ENCODE data around the gene EFCAB6. TPM values are rescaled to one million over a fixed set of nuclear protein-coding genes. Genes with fewer than 3 reads are reported as not detected.

EFCAB6 gene
- total and polyA plus RNA-seq, 10 of the 15 experiments (the other 5 are each of a cell fraction or from before 2014, with no cell fraction given), result 0.05 to 0.42 (median 0.19) TPM

GRCh38 chr22:43859621-43860020 lies 47.5 kb upstream of the EFCAB6 start:
- FAIRE-seq (no peak), ATAC-seq (no peak), DNase-seq (ENCODE audit: low read depth, low spot score) (no peak)
- in situ Hi-C loops (cut with MboI), result no loop called here
- H3K79me2 ChIP-seq (ENCODE audit: control insufficient read depth, insufficient read depth, low read length), result no peaks in the 10 kb centered on the region
- ChIA-PET RAD21 (ENCODE audit: unreplicated experiment) (no interaction called here), POLR2A (no interaction called here), CTCF (no interaction called here), SMC1A (ENCODE audit: uncharacterized antibody, unreplicated experiment) (no interaction called here)
- no peaks in the 10 kb centered on the region for H4K20me1 ChIP-seq (ENCODE audit: control insufficient read depth, insufficient read depth)
- H3K9ac ChIP-seq (ENCODE audit: control insufficient read depth, insufficient read depth, low read length), result no peak overlapping the region
- BruUV-seq (replicated peaks), result no TSS peak
- H3K9me3 ChIP-seq (replicated peaks; ENCODE audit: control insufficient read depth, insufficient read depth, low read length), result no peaks in the 10 kb centered on the region
- H3K36me3 ChIP-seq (ENCODE audit: control insufficient read depth in 2 of 2, insufficient read depth in 2 of 2, low read length in 1 of 2), result no peaks in the 10 kb centered on the region
- no peaks in the 10 kb centered on the region for H3K4me1 ChIP-seq (ENCODE audit: control insufficient read depth, insufficient read depth, low read length)
- no peaks in the 10 kb centered on the region; a peak in 1 of 4 replicates for H3K27me3 ChIP-seq (replicated peaks in 1 of 2; ENCODE audit: control insufficient read depth in 2 of 2, insufficient read depth in 2 of 2, low read length in 1 of 2)
- TF ChIP-seq IRF4 (IDR thresholded peaks at IDR 0.05; ENCODE audit: low read depth, low read length), result no peak
- no peak for TF ChIP-seq SIX5 (IDR thresholded peaks at IDR 0.05; ENCODE audit: low read depth, low read length, severe bottlenecking)
- TF ChIP-seq REST (IDR thresholded peaks at IDR 0.05; ENCODE audit: low read depth, low read length), result no peak
- TF ChIP-seq POLR2AphosphoS2 (IDR thresholded peaks at IDR 0.05; ENCODE audit: low read depth, low read length), result no peak
- no peak for TF ChIP-seq CHD2 (IDR thresholded peaks at IDR 0.05; ENCODE audit: borderline replicate concordance, low read depth, low read length)
- no peak for TF ChIP-seq CREM (IDR thresholded peaks at IDR 0.05; ENCODE audit: low read depth)
- no peak for TF ChIP-seq HCFC1 (IDR thresholded peaks at IDR 0.05; ENCODE audit: low read length)
- no peak for TF ChIP-seq TCF3 (IDR thresholded peaks at IDR 0.05; ENCODE audit: borderline replicate concordance, insufficient read depth, low read depth, low read length)
- TF ChIP-seq BHLHE40 (IDR thresholded peaks at IDR 0.05; ENCODE audit: borderline replicate concordance in 1 of 2, low read depth in 2 of 2, low read length in 1 of 2), result no peak
- no peak for TF ChIP-seq ZNF207 (IDR thresholded peaks at IDR 0.05; ENCODE audit: borderline replicate concordance)
- TF ChIP-seq STAT1 (conservative IDR thresholded peaks at IDR 0.05), result no peak
- no peak for TF ChIP-seq BACH1 (IDR thresholded peaks at IDR 0.05; ENCODE audit: borderline replicate concordance)
- TF ChIP-seq, protein P1, sequence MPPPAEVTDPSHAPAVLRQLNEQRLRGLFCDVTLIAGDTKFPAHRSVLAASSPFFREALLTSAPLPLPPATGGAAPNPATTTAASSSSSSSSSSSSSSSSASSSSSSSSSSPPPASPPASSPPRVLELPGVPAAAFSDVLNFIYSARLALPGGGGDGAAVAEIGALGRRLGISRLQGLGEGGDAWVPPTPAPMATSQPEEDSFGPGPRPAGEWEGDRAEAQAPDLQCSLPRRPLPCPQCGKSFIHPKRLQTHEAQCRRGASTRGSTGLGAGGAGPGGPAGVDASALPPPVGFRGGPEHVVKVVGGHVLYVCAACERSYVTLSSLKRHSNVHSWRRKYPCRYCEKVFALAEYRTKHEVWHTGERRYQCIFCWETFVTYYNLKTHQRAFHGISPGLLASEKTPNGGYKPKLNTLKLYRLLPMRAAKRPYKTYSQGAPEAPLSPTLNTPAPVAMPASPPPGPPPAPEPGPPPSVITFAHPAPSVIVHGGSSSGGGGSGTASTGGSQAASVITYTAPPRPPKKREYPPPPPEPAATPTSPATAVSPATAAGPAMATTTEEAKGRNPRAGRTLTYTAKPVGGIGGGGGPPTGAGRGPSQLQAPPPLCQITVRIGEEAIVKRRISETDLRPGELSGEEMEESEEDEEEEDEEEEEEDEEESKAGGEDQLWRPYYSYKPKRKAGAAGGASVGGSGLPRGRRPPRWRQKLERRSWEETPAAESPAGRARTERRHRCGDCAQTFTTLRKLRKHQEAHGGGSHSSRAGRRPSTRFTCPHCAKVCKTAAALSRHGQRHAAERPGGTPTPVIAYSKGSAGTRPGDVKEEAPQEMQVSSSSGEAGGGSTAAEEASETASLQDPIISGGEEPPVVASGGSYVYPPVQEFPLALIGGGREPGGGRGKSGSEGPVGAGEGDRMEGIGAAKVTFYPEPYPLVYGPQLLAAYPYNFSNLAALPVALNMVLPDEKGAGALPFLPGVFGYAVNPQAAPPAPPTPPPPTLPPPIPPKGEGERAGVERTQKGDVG (CRISPR knock-in tag; IDR thresholded peaks at IDR 0.05), result no peak
- no peak for TF ChIP-seq FOS (IDR thresholded peaks at IDR 0.05; ENCODE audit: borderline replicate concordance, extremely low read depth, insufficient read length)
- no peak for TF ChIP-seq NFIC (IDR thresholded peaks at IDR 0.05; ENCODE audit: low read depth, low read length)
- TF ChIP-seq EP300 (IDR thresholded peaks at IDR 0.05; ENCODE audit: borderline replicate concordance in 1 of 2, control insufficient read depth in 1 of 2, low read depth in 2 of 2, low read length in 2 of 2), result no peak
- no peak for TF ChIP-seq NFXL1 (IDR thresholded peaks at IDR 0.05; ENCODE audit: borderline replicate concordance)
- WGBS (ENCODE audit: insufficient coverage, insufficient replicate concordance, low lambda C conversion rate, missing lambda C conversion rate), result 46% methylated on average over 14 of the region's 14 CpGs
- no peak overlapping the region for H3K4me2 ChIP-seq (ENCODE audit: control insufficient read depth, insufficient read depth)
- no peak overlapping the region for H3K4me3 ChIP-seq
- no peak overlapping the region for H2AFZ ChIP-seq (ENCODE audit: control insufficient read depth, low read depth, low read length)
- H3K27ac ChIP-seq (ENCODE audit: control insufficient read depth, insufficient read depth), result no peak overlapping the region
- intact Hi-C loops (cut with micrococcal nuclease; ENCODE audit: unreplicated experiment), result no loop called here

Data from GM12878 (cell line).